Activated T-helper 1 cell treated with anti-CD3 and anti-CD28 coated beads, Interleukin-2, amount 50 U/mL, for 16 hours (primary cell): ENCODE data around the gene LXN.

Experiments used
- DNase-seq, 2 donors: peaks; one replicate each; pipeline ENCODE4 v3.0.0-alpha.2; 2020; ENCODE audit warnings: low read depth in 1 of 2, low spot score in 1 of 2

The LXN gene

DNA sequence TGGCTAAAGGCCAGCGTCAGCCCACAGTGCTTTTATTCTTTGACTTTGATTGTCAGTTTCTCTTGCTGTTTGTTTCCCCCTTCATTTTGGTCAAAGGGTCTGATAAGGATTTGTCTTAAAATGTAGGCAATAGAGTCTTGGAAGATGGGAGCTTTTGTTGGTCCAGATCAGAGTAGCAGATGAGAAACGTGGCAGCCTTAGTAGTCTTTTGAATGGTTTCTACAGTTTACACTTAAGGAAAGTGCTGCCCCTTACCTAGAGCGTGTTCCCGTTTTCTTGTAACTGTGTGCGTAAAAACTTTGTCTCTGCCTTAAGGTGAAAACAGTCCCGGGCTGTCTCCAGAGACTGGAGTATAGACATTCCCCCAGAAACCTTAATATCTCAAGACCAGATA lies 630 bp downstream of the LXN start:
- DNase-seq, result no peak

DNA sequence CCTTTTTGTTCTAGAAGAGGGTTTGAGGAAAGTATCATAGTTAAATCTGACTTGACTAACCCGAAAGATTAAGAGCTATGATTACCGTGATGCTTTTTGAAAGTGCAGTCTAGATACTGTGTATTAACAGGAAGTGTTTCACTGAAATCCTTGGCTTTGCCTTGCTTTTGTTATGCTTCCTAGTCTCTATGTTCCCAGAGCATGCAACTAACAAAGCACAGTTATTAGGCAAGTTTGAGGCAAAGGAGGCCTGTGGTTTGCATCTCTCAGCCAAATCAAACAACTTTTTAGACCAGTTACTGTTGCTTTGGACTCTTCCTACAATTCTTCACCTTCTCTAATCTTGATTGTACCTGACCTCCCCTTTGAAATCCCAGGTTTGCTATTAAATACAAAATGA lies 3.9 kb downstream of the LXN start:
- no peak for DNase-seq

DNA sequence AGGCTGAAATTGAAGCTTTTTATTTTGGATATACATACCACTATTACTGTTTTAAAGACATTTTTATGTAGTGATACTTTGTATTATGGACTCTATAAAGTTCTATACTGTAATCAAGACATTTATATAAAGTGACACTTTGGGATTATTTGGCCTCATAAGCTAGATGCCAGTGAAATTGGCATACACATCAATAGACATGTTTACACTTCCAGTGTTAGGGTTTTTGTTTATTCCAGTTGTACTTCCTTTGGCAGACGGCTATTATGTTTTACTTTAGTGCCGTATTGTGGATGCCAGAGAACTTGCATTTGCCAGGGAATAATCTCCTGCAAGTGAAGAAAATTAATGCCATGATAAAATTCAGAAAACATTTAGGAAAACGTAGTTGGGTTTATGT lies 6.0 kb downstream of the LXN start:
- no peak for DNase-seq

DNA sequence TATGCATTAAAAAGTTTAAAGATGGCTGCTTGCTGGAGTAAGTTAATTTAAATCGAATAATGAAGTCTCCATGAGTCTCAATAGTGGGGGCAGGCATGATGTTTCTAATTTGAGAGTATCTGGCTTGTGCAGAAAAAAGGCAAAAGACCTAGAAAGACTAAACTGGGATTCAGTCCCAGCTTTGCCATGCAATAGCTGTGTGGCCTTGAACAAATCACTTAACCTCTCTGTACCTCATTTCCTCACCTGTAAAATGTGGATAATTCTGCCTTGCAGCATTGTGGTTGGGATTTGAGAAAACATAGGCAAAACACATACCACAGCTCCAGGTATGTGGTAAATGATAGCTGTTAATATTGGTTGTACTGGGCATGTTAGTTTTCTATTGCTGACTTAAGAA lies 8.6 kb downstream of the LXN start:
- DNase-seq, result no peak

DNA sequence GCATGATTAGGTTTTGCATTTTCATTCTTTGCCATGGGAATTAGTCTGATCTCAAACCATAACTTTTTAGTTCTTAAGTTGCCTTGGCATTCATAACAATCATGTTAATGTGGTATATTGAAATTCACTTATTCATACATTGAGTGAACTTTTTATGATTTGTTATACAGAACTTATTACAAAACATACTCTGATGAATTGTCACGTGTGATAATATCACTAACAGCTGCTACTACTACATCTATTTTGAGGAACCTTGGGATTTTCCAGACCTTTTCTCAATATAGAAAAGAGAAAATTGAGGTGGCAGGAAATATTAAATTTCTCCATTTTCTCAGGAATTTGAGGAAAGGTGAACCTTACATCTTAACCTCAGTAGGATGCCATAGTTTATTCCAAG lies 9.2 kb downstream of the LXN start:
- no peak for DNase-seq

DNA sequence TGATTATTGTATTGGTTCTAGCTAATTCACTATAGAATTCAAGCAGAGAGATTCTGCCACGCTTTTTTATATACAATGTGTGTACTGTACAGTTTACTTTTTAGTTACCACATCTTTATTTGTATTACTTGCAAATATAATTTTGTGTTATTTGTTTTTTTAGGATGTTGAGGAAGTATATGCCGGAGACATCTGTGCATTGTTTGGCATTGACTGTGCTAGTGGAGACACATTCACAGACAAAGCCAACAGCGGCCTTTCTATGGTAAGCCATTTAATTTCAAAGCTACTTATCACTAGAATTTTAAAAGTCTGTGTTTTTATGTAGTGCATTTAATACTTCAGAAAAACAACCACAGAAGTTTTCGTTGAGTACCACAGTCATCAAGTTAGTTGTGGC lies 11.7 kb downstream of the LXN start:
- no peak for DNase-seq

DNA sequence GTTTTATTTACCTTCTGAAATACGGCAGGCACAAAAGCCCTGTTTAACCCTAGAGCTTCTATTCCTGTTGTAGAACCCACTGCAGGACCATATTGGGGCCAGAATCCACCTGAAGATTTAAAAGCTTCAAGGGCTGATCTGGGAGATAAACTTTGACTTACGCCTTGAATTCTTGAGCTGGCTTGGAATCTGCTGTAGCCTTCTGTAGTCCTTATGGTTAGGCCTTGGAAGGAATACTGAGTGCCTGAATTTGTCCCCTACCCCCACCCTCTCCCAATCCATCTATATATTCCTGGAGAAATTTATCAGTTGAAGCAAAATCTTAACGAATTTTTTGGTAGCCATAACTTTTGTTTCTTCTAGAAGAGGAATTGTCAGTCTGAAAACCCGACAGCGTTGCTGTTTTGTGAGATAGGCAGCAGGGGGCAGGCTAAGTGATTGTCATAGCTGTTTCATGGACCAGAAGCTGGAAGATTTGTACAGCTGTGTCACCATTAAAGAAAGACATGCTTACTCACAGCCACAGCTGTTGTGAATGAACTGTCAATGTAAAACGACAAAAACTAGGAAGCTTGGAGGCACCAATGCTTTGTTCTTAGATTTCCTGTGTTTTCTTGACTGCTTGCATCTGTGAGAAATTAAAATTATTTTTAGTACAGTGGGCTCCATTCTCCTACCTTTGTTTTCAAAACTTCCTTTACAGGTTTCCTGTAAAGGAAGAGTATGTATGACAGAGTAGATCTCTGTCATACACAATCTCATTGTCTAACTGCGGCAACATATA lies 12.8 kb downstream of the LXN start:
- no peak for DNase-seq

DNA sequence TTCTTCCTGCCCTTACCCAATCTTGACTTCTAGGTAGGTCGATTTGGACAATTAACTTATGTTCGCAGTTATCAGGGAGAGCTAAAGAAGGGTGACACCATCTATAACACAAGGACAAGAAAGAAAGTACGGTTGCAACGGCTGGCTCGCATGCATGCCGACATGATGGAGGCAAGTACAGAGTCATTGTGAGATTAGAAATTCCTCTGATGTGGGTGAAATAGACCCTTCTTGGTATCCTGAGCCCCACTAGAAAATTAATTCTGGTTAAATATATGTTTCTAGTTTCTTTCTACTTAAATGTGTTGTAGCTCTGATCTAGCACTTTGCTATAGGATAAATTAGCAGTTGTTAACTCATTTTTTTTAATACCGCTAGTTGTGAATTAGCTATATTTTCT lies 13.6 kb downstream of the LXN start:
- no peak for DNase-seq

DNA sequence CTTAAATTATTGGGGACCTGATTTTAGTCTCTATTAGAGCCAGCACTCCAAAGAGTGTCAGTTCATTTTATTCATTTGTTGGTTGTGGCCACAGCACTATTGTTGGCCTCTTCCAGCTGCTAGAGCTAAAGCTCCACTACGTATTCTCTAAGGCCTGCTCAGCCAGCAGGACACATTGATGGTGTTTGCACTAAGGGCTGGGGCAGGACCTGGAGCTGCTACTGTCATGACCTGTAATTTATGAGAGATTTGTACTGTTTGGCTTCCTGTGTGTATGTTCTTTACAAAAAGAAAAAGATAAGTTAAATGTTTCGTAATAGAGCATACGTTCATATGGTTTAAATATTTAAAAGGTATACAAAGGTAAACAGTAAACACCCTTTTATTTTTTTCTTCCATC lies 20.0 kb downstream of the LXN start:
- no peak for DNase-seq

DNA sequence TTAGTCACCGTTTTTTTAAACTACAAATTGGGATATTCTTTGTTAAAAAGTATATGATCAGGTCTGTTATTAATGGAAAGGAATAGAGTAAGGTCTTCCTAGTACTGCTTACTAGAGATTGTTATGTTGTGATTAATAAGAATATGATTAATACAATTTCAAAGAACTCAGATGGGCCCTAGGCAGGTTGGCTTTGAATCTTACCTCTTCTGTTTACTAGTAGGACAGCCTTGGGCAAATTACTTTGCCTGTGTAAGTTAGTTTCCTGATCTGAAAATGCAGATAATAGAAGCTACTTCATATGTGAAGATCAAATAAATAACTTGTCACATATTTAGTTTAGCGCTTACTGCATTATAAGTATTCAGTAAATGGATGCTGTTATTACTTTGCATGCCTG lies 21.3 kb downstream of the LXN start:
- DNase-seq, result no peak

DNA sequence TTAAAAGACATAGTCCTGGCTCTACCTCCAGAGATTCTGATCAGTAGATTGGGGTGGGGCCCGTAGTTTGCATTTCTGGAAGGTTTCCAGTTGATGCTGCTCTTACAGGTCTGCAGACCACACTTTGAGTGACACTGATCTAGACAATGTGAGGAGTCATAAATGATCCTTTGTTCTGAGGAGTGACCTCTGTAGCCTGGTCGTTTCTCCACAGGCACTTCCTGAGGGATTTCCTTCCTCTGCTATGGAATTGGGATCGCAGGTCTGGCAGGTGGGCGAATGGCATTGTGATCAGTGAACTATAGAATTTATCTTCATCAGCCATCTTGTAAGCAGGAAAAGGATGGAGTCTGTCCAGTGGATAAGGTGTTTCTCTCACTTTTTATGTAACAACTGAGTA lies 22.7 kb downstream of the LXN start:
- DNase-seq, result no peak

DNA sequence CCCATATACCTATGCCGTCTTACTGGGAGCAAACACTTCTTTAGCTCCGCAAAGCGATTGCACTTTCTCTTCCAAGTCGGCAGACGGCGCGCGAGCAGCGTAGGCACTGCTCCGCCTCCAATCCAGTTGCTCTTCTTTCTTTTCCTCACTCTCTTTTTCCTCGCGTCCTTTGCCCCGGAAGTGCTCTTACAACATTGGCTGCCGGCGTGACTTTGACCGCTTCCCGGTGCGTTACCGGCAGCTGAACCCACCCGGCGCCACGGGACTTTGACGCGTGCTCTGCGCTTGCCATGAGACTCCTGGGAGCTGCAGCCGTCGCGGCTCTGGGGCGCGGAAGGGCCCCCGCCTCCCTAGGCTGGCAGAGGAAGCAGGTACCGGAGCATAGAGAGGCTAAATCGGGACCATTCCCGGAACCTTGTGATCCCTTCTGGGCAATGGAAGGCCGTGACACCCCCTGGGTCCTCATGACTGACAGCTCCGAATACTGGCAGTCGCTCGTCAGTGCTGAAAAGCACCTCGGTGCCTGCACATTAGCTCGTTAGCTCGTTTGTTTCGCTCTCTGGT lies 28.0 kb downstream of the LXN start, which contains the start of gene GFM1:
GFM1 (plus strand) TSS at position 183 of the 564 bp plus-strand sequence; CDS start at position 291, 108 bp downstream.
- peak; percentile 70 to 83 for DNase-seq

DNA sequence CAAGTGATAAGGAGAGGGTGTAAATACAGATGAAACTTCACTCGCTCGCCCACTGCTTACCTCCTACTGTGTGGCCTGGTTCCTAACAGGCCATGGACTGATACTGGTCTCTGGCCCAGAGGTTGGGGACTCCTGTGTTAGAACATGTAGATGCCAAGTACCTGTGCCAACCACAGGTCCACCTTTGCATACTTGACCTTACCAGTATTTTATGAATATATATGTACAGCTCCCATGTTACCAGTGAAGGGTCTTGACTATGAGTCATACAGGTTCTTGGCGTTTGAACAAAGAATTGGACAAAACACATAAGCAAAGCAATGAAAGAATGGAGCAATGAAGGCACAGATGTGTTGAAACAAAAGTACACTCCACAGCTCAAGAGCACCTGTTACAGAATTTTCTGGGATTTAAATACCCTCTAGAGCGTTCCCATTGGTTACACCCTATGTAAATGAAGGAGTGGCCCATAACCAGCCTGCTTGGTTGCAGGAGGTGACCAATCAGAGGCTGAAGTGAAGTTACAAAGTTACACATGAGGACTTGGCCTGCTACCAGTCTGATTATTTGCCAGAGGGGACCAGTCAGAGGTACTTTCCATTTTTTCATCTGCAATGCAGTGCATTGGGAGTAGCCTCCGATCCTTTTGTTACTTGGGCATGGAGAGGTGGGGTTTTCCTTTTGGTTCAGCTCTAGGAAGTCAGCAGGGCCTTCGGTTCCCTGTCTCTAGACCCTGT lies 29.8 kb downstream of the LXN start:
- DNase-seq, result no peak

DNA sequence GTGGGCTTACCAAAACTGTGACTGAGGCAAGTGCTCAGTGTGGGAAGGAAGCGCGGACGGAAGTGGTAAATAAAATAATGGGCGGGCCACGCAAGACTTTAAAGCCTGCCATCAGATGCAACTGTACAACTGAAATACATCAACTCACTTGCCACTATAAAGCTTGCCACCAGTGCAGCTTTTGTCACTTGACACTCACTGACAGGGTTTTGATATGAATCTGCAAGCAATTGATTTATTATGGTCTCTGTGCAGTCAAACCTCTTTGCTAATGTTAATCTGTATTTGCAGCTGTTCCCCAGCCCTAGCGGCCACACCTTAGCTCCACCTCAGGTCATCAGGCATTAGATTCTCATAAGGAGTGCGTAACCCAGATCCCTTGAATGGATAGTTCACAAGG lies 30.4 kb downstream of the LXN start:
- DNase-seq, result no peak

DNA sequence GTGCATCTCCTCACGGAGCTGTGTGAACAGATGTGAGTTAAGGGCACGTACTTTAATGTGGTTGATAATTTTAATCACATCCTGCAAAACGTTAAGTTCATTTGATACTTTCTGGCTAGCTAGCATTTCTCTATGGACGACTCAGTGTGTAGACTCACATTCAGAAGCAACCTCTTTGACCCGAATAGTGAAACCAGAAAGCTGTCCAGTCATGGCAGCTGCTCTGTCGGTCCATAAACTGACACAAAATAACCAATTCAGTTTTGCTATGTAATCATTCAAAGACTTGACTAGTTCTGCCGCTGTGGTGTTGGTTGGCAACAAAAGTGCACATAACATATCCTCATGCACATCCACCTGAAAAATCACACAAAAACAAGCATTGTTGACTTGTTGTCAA lies 31.8 kb downstream of the LXN start:
- DNase-seq, result no peak

DNA sequence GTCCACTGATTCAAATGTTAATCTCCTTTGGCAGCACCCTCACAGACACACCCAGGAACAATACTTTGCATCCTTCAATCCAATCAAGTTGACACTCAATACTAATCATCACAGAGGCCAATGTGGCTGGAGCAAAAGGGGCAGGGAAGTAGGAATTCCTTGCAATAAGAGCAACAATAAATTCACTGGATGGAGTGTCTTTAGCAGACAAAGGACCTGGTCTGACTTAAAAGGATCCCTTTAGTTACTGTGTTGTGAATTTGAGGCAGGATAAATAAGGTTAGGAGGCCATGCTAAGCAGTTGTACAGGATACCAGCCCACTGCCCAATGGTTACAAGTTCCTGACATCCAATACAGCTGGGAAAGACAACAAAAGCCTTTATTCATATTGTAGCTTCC lies 40.5 kb downstream of the LXN start:
- no peak for DNase-seq

DNA sequence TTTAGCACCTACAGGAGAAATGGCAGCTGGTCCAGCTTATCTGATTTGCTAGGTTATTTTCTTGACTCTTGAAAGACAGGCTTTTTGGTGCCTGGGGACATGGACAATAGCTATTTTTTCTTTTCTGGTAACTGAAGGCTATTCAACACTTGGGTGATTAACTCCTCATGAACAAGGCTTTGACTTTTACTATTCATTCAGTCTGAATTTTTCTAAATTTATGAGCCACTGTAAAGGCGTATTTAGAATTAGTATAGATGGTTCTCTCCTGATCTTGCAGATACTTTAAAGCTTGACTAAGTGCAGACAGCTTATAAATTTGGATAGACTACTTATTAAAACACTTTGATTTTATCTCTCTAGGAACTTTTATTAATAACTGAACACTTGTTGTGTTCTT lies 46.6 kb downstream of the LXN start:
- DNase-seq, result no peak

DNA sequence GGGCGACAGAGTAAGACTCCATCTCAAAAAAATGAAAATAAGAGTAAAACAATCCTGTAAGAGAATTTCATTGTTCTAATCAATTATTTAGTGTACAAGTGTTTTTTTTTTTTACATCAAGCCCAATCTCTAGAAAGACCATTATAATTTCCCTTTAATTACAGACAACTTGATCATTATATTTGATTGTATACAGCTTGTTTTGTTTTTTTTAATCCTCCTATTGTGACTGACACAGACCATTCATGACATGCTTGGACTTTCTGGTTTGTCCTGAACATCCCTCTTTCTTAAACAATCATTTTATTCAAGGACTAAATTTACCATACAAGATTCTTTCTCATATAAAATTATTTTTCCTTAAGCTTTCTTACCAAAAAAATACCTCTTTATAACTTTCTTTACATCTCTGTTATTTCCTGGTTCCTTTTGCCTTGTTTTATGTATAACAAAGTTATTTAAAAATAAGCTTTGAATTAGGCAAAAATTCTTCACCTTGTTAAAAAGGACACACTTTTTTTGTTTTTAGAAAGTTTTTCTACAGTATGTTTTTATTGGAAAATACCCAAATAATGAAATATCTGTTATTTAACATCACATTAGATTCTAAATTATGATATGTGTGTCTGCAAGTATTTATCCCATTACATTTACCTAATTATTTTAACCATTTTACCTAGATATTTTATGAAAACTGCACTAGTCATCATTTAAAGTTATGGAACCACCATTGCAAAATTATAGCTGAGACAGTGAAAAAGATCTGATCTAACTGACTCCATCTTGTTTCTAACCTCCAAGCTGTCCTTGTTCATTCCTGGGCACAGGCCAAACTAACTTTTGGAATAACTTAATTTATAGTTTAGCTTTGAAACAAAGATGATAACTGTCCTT lies 54.2 kb downstream of the LXN start:
- DNase-seq, result no peak
